HEK293 (cell line): Measurements from ENCODE around the gene SMIM34.
"Not testable (repeated sequence)": the region's sequence is repeated elsewhere in the genome, so short reads cannot be mapped to it uniquely, and the experiment has no call there.

ENCODE experiments used
- CTCF ChIA-PET: fragments of 350-600 bp; formaldehyde crosslinking; extraction: SDS; loops from one replicate; lab custom pipeline; 2021; ENCODE audit warnings: antibody characterized with exemption; lab: Yijun Ruan, JAX
- POLR2A ChIA-PET: fragments of 300-600 bp; formaldehyde crosslinking; extraction: SDS; loops from one replicate; lab custom pipeline; 2020; ENCODE audit warnings: antibody characterized with exemption, inconsistent platforms; lab: Yijun Ruan, JAX
- H3K27ac ChIP-seq: fragments of 200-500 bp; sonication (Bioruptor generic); 2 replicates; pipeline ENCODE4 v1.5.1; 2014; ENCODE audit warnings: low read depth, low read length, control low read depth, inconsistent platforms; ENCODE audit errors: extremely low read depth
- H3K36me3 ChIP-seq, 2 experiments: fragments of 200-500 bp in 1 of 2; sonication (Bioruptor generic) in 1 of 2; 1 replicate in 1 of 2; 2 replicates in 1 of 2; pipeline ENCODE4 v1.5.1; 2014 to 2017; ENCODE audit warnings: inconsistent platforms in 2 of 2, low read length in 2 of 2; ENCODE audit not compliant: control insufficient read depth in 2 of 2, insufficient read depth in 1 of 2
- H3K4me1 ChIP-seq: fragments of 200-500 bp; sonication (Bioruptor generic); 2 replicates; pipeline ENCODE4 v1.5.1; 2014; ENCODE audit warnings: mild to moderate bottlenecking, low read length, inconsistent platforms; ENCODE audit not compliant: control insufficient read depth, insufficient read depth
- H3K4me3 ChIP-seq: 2 replicates; pipeline ENCODE4 v1.5.1; 2011; ENCODE audit warnings: low read depth, mild to moderate bottlenecking, control low read depth, low read length, moderate library complexity
- H3K9me3 ChIP-seq: fragments of 200-500 bp; sonication (Bioruptor generic); 2 replicates; pipeline ENCODE4 v1.5.1; 2014; ENCODE audit warnings: low read depth, low read length, inconsistent platforms; ENCODE audit not compliant: control insufficient read depth, insufficient read depth

SMIM34 gene

GRCh38 chr21:34423805-34424204 lies at the start of gene SMIM34:
SMIM34 (minus strand) TSS chr21:34423951; CDS start chr21:34423839, 112 bp downstream.
- H3K27ac ChIP-seq, H3K4me1 ChIP-seq, CTCF ChIA-PET, H3K4me3 ChIP-seq, POLR2A ChIA-PET, H3K9me3 ChIP-seq, H3K36me3 ChIP-seq: not testable (repeated sequence)

GRCh38 chr21:34467333-34467732 lies 43.6 kb upstream of the SMIM34 start:
- H3K27ac ChIP-seq, H3K36me3 ChIP-seq, H3K4me3 ChIP-seq, POLR2A ChIA-PET, H3K9me3 ChIP-seq, H3K4me1 ChIP-seq, CTCF ChIA-PET: not testable (repeated sequence)

- H3K4me3 ChIP-seq, H3K4me1 ChIP-seq, H3K36me3 ChIP-seq, H3K9me3 ChIP-seq, CTCF ChIA-PET, POLR2A ChIA-PET, H3K27ac ChIP-seq: not testable (repeated sequence)
Measured at GRCh38 chr21:34459426-34459825, 35.7 kb upstream of the SMIM34 start.

- POLR2A ChIA-PET, H3K4me3 ChIP-seq, H3K27ac ChIP-seq, H3K9me3 ChIP-seq, H3K4me1 ChIP-seq, H3K36me3 ChIP-seq, CTCF ChIA-PET: not testable (repeated sequence)
Measured at GRCh38 chr21:34458266-34458665, 34.5 kb upstream of the SMIM34 start.

- H3K27ac ChIP-seq, H3K36me3 ChIP-seq, H3K9me3 ChIP-seq, POLR2A ChIA-PET, H3K4me3 ChIP-seq, H3K4me1 ChIP-seq, CTCF ChIA-PET: not testable (repeated sequence)
Measured at GRCh38 chr21:34456180-34456579, 32.4 kb upstream of the SMIM34 start.

GRCh38 chr21:34455628-34456027 lies 31.9 kb upstream of the SMIM34 start:
- H3K27ac ChIP-seq, H3K36me3 ChIP-seq, H3K9me3 ChIP-seq, H3K4me3 ChIP-seq, CTCF ChIA-PET, H3K4me1 ChIP-seq, POLR2A ChIA-PET: not testable (repeated sequence)

- POLR2A ChIA-PET, H3K9me3 ChIP-seq, CTCF ChIA-PET, H3K4me1 ChIP-seq, H3K27ac ChIP-seq, H3K36me3 ChIP-seq, H3K4me3 ChIP-seq: not testable (repeated sequence)
Measured at GRCh38 chr21:34447018-34447417, 23.3 kb upstream of the SMIM34 start.

GRCh38 chr21:34443486-34443885 lies 19.7 kb upstream of the SMIM34 start:
- H3K4me3 ChIP-seq, H3K27ac ChIP-seq, H3K9me3 ChIP-seq, H3K4me1 ChIP-seq, POLR2A ChIA-PET, H3K36me3 ChIP-seq, CTCF ChIA-PET: not testable (repeated sequence)

- CTCF ChIA-PET, H3K4me1 ChIP-seq, POLR2A ChIA-PET, H3K9me3 ChIP-seq, H3K27ac ChIP-seq, H3K36me3 ChIP-seq, H3K4me3 ChIP-seq: not testable (repeated sequence)
Measured at GRCh38 chr21:34429710-34430109, 6.0 kb upstream of the SMIM34 start.

GRCh38 chr21:34428441-34428840 lies 4.7 kb upstream of the SMIM34 start:
- POLR2A ChIA-PET, H3K27ac ChIP-seq, H3K4me3 ChIP-seq, CTCF ChIA-PET, H3K4me1 ChIP-seq, H3K9me3 ChIP-seq, H3K36me3 ChIP-seq: not testable (repeated sequence)

GRCh38 chr21:34427339-34427738 lies 3.6 kb upstream of the SMIM34 start:
- CTCF ChIA-PET, H3K9me3 ChIP-seq, H3K27ac ChIP-seq, POLR2A ChIA-PET, H3K4me3 ChIP-seq, H3K4me1 ChIP-seq, H3K36me3 ChIP-seq: not testable (repeated sequence)
